PC-3 (cell line): ENCODE data around the gene RELL1. TPM values are rescaled to one million over a fixed set of nuclear protein-coding genes. Genes with fewer than 3 reads are reported as not detected.

Source experiments
- ATAC-seq: fragments of 200-7000 bp; cut with Tn5 transposase; 2 replicates; pipeline ENCODE4 v1.9.1; 2020; ENCODE audit warnings: mild to moderate bottlenecking, moderate library complexity
- BruUV-seq: library from RNA; stranded (reverse); fragments of 400-500 nt; replicated peaks from 2 replicates; lab custom pipeline; 2021; lab: Mats Ljungman, UMichigan
- CTCF ChIA-PET: fragments of 300-600 bp; sonication (Branson Sonifier 250); formaldehyde crosslinking; loops from one replicate; lab custom pipeline; 2022; ENCODE audit warnings: antibody characterized with exemption; lab: Charles Lee
- POLR2A ChIA-PET: fragments of 300-600 bp; sonication (Branson Sonifier 250); formaldehyde crosslinking; loops from one replicate; lab custom pipeline; 2022; ENCODE audit warnings: antibody characterized with exemption; ENCODE audit not compliant: unreplicated experiment; lab: Charles Lee
- DNase-seq: peaks from one replicate; pipeline ENCODE4 v3.0.0-alpha.2; 2015
- H2AFZ ChIP-seq: fragments of 300-600 bp; sonication (generic); 2 replicates; pipeline ENCODE4 v1.6.0; 2016; ENCODE audit warnings: antibody characterized with exemption, low read length
- H3F3A ChIP-seq: fragments of 300-600 bp; sonication (generic); one replicate; pipeline ENCODE4 v1.6.0; 2017; ENCODE audit warnings: antibody characterized with exemption, low read length, control low read depth, mild to moderate bottlenecking; ENCODE audit not compliant: unreplicated experiment
- H3K27ac ChIP-seq: fragments of 300-600 bp; sonication (generic); 2 replicates; pipeline ENCODE4 v1.5.1; 2016; ENCODE audit warnings: mild to moderate bottlenecking, low read length
- H3K27me3 ChIP-seq: fragments of 300-600 bp; sonication (generic); 2 replicates; pipeline ENCODE4 v1.6.1; 2016; ENCODE audit warnings: low read length, mixed read lengths
- H3K36me3 ChIP-seq: fragments of 300-600 bp; sonication (generic); 2 replicates; pipeline ENCODE4 v1.6.1; 2016; ENCODE audit warnings: low read depth, mixed run types, low read length, mixed read lengths
- H3K4me1 ChIP-seq: fragments of 300-600 bp; sonication (generic); 2 replicates; pipeline ENCODE4 v1.5.1; 2016; ENCODE audit warnings: low read length; ENCODE audit not compliant: insufficient read depth
- H3K4me2 ChIP-seq: fragments of 300-600 bp; sonication (generic); 2 replicates; pipeline ENCODE4 v1.6.0; 2016; ENCODE audit warnings: low read length
- H3K4me3 ChIP-seq: fragments of 300-600 bp; sonication (generic); 2 replicates; pipeline ENCODE4 v1.5.1; 2016; ENCODE audit warnings: mild to moderate bottlenecking, low read length, mixed read lengths
- H3K79me2 ChIP-seq: fragments of 300-600 bp; sonication (generic); 2 replicates; pipeline ENCODE4 v1.6.1; 2017; ENCODE audit warnings: low read length, mixed read lengths
- H3K9ac ChIP-seq: fragments of 300-600 bp; sonication (generic); 2 replicates; pipeline ENCODE4 v1.6.0; 2016; ENCODE audit warnings: mild to moderate bottlenecking, low read length
- H3K9me2 ChIP-seq: fragments of 300-600 bp; sonication (generic); replicated peaks from 2 replicates; pipeline ENCODE4 v1.6.1; 2016; ENCODE audit warnings: mixed run types, low read length, mixed read lengths
- H3K9me3 ChIP-seq: fragments of 300-600 bp; sonication (generic); 2 replicates; pipeline ENCODE4 v1.6.1; 2016; ENCODE audit warnings: low read length, mixed read lengths
- H4K20me1 ChIP-seq: fragments of 300-600 bp; sonication (generic); 2 replicates; pipeline ENCODE4 v1.6.1; 2016; ENCODE audit warnings: low read length, mixed read lengths
- CTCF ChIP-seq: fragments of 300-600 bp; sonication (generic); conservative IDR thresholded peaks from 2 replicates; pipeline ENCODE4 v1.5.1; 2017; ENCODE audit warnings: antibody characterized with exemption, low read depth, mild to moderate bottlenecking, low read length
- EZH2 ChIP-seq: fragments of 300-600 bp; sonication (generic); IDR thresholded peaks from one replicate; pipeline ENCODE4 v1.6.1; 2017; ENCODE audit warnings: antibody characterized with exemption, mild to moderate bottlenecking, low read length; ENCODE audit not compliant: unreplicated experiment
- EZH2phosphoT487 ChIP-seq: fragments of 300-600 bp; sonication (generic); IDR thresholded peaks from 2 replicates; pipeline ENCODE4 v1.6.1; 2018; ENCODE audit warnings: mild to moderate bottlenecking, antibody characterized with exemption, low read length, borderline replicate concordance
- intact Hi-C: fragments of 100-400 bp; cut with micrococcal nuclease; formaldehyde crosslinking; loops from 2 replicates; pipeline ENCODE4 v1.9.0; 2023
- total RNA-seq: library from RNA; depleted of rRNA; stranded (reverse); fragments of >200 nt; gene quantifications from 2 replicates; pipeline ENCODE4 v1.2.3, GENCODE V29; 2014

The RELL1 gene
- total RNA-seq, 1 experiment from 2014 or later: 14.6 TPM

- intact Hi-C loops: no loop called here
- CTCF ChIA-PET: no interaction called here
- POLR2A ChIA-PET: no interaction called here
These were observed 80.2 kb downstream of the RELL1 start for GRCh38 chr4:37605843-37606565.

GRCh38 chr4:37604461-37604860 is 81.7 kb downstream of the RELL1 start:
- Histone ChIP-seq H3K9me3 (no peaks in the 10 kb centered on the region), H3K4me3 (no peak overlapping the region), H3K4me1 (peaks cover 16% of the 10 kb centered on the region), H2AFZ (no peak overlapping the region), H3K36me3 (no peaks in the 10 kb centered on the region), H3K27me3 (no peaks in the 10 kb centered on the region), H3K9me2 (no peaks in the 10 kb centered on the region), H3F3A (no peaks in the 10 kb centered on the region), H3K4me2 (no peak overlapping the region), H4K20me1 (no peaks in the 10 kb centered on the region), H3K79me2 (no peaks in the 10 kb centered on the region), H3K9ac (no peak overlapping the region), H3K27ac (no peak overlapping the region)
- ChIA-PET POLR2A (no interaction called here), CTCF (no interaction called here)
- peak; percentile 62 for DNase-seq
- TF ChIP-seq EZH2phosphoT487: no peak
- TF ChIP-seq CTCF: no peak
- no peak for TF ChIP-seq EZH2
- peak; percentile 66 for ATAC-seq
- no TSS peak for BruUV-seq
- intact Hi-C loops: no loop called here

More at GRCh38 chr4:37605843-37606565, 80.2 kb downstream of the RELL1 start:
- ATAC-seq: no peak
- no peak overlapping the region for H3K9ac ChIP-seq
- no peak overlapping the region for H2AFZ ChIP-seq
- H3K27me3 ChIP-seq: no peaks in the 10 kb centered on the region
- no peaks in the 10 kb centered on the region for H3K9me2 ChIP-seq
- no peak overlapping the region for H3K4me2 ChIP-seq
- no peaks in the 10 kb centered on the region for H3K9me3 ChIP-seq
- BruUV-seq: no TSS peak
- no peak for DNase-seq
- TF ChIP-seq EZH2phosphoT487: no peak
- no peak for TF ChIP-seq EZH2
- TF ChIP-seq CTCF: no peak
- no peaks in the 10 kb centered on the region for H3K79me2 ChIP-seq
- no peaks in the 10 kb centered on the region for H3K36me3 ChIP-seq
- no peaks in the 10 kb centered on the region for H3F3A ChIP-seq
- H3K4me3 ChIP-seq: no peak overlapping the region
- peaks cover 16% of the 10 kb centered on the region for H3K4me1 ChIP-seq
- no peak overlapping the region for H3K27ac ChIP-seq
- no peaks in the 10 kb centered on the region for H4K20me1 ChIP-seq

- no peak for TF ChIP-seq EZH2
- TF ChIP-seq EZH2phosphoT487: no peak
- TF ChIP-seq CTCF: no peak
- H2AFZ ChIP-seq: no peak overlapping the region
- DNase-seq (no peak), ATAC-seq (no peak)
- no peak overlapping the region for H3K9ac ChIP-seq
- H3K27ac ChIP-seq: no peak overlapping the region
- no peaks in the 10 kb centered on the region for H3F3A ChIP-seq
- H3K27me3 ChIP-seq: no peaks in the 10 kb centered on the region
- no peak overlapping the region for H3K4me2 ChIP-seq
- H3K9me3 ChIP-seq: no peaks in the 10 kb centered on the region
- H3K4me3 ChIP-seq: no peak overlapping the region
- BruUV-seq: no TSS peak
- H3K9me2 ChIP-seq: no peaks in the 10 kb centered on the region
- CTCF ChIA-PET: interaction anchor here (2.9 kb wide), 1 partner anchor 198 kb away, joined by 17 read pairs; no protein-coding TSS in a partner anchor
- intact Hi-C loops: loop anchor here (1.0 to 2.0 kb wide), 3 partner anchors 79 to 199 kb away; no protein-coding TSS in a partner anchor
- peaks cover 16% of the 10 kb centered on the region for H3K4me1 ChIP-seq
- H3K36me3 ChIP-seq: no peaks in the 10 kb centered on the region
- H4K20me1 ChIP-seq: no peaks in the 10 kb centered on the region
- POLR2A ChIA-PET: no interaction called here
- H3K79me2 ChIP-seq: no peaks in the 10 kb centered on the region
These were observed 82.5 kb downstream of the RELL1 start for GRCh38 chr4:37603711-37604110.
